ENCODE data around the gene ELP4. TPM values are rescaled to one million over a fixed set of nuclear protein-coding genes. Genes with fewer than 3 reads are reported as not detected.

The ELP4 gene
- total and polyA plus RNA-seq, 9 of the 15 experiments (the other 6 are each of a cell fraction or from before 2014, with no cell fraction given) = 24.1 to 60.3 (median 38.7) TPM

DNA sequence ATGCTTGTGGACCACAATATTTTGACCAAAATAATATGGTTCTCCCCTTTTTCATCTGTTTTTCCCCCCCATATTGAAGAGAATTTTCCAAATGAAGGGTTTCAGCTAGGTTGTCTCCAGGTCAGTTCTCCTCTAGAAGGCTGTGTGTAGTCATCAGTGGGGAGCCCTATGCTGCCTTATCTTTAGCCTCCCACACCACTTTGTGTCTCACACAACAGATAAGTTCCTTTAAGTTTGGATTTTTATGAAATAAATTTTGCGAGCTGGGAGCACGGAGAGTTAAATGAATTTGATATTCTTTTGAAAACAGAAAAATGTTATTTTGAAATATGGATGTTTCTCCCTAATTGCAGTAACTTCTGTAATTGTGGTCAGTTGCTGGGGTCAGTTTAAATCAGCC lies 272.7 kb downstream of the ELP4 start (continued):
- TF ChIP-seq POLR2A (conservative IDR thresholded peaks at IDR 0.05) (no peak), FOXK1 (CRISPR knock-in tag; IDR thresholded peaks at IDR 0.05; ENCODE audit: borderline replicate concordance) (no peak), TEAD4 (IDR thresholded peaks at IDR 0.05; ENCODE audit: low read length) (peak; percentile 63), TEAD4 (CRISPR knock-in tag; IDR thresholded peaks at IDR 0.05; ENCODE audit: borderline replicate concordance) (no peak), ZC3H4 (CRISPR knock-in tag; IDR thresholded peaks at IDR 0.05; ENCODE audit: borderline replicate concordance) (no peak), ZNF764 (CRISPR knock-in tag; IDR thresholded peaks at IDR 0.05; ENCODE audit: low read depth) (no peak), SREBF2 (CRISPR knock-in tag; IDR thresholded peaks at IDR 0.05) (no peak), SRF (CRISPR knock-in tag; IDR thresholded peaks at IDR 0.05) (no peak), ATF3 (IDR thresholded peaks at IDR 0.05) (0 out of 2 replicates have a peak, but pooled peaks have one; percentile 19), ATF3 (CRISPR knock-in tag; conservative IDR thresholded peaks at IDR 0.05) (no peak), TCF3 (CRISPR knock-in tag; IDR thresholded peaks at IDR 0.05) (peak; percentile 63; the same call in 1 of the 2 replicates), CBFA2T3 (IDR thresholded peaks at IDR 0.05) (peak; percentile 66), CHD1 (IDR thresholded peaks at IDR 0.05; ENCODE audit: low read length) (no peak), ZNF695 (CRISPR knock-in tag; IDR thresholded peaks at IDR 0.05) (no peak), NCOR1 (IDR thresholded peaks at IDR 0.05) (peak; percentile 33; the same call in 1 of the 2 replicates), LEF1 (IDR thresholded peaks at IDR 0.05) (0 out of 2 replicates have a peak, but pooled peaks have one; percentile 43), CBFA2T2 (conservative IDR thresholded peaks at IDR 0.05) (peak; percentile 42; the same call in 1 of the 2 replicates), EWSR1 (IDR thresholded peaks at IDR 0.05; ENCODE audit: borderline replicate concordance, low read depth, partially characterized antibody) (no peak), GABPB2 (CRISPR knock-in tag; conservative IDR thresholded peaks at IDR 0.05) (no peak), ZNF586 (CRISPR knock-in tag; conservative IDR thresholded peaks at IDR 0.05) (no peak), ZNF644 (tag; IDR thresholded peaks at IDR 0.05; ENCODE audit: low read depth) (no peak), HCFC1 (IDR thresholded peaks at IDR 0.05; ENCODE audit: low read depth, low read length) (no peak)
- TF ChIP-seq, protein P1, sequence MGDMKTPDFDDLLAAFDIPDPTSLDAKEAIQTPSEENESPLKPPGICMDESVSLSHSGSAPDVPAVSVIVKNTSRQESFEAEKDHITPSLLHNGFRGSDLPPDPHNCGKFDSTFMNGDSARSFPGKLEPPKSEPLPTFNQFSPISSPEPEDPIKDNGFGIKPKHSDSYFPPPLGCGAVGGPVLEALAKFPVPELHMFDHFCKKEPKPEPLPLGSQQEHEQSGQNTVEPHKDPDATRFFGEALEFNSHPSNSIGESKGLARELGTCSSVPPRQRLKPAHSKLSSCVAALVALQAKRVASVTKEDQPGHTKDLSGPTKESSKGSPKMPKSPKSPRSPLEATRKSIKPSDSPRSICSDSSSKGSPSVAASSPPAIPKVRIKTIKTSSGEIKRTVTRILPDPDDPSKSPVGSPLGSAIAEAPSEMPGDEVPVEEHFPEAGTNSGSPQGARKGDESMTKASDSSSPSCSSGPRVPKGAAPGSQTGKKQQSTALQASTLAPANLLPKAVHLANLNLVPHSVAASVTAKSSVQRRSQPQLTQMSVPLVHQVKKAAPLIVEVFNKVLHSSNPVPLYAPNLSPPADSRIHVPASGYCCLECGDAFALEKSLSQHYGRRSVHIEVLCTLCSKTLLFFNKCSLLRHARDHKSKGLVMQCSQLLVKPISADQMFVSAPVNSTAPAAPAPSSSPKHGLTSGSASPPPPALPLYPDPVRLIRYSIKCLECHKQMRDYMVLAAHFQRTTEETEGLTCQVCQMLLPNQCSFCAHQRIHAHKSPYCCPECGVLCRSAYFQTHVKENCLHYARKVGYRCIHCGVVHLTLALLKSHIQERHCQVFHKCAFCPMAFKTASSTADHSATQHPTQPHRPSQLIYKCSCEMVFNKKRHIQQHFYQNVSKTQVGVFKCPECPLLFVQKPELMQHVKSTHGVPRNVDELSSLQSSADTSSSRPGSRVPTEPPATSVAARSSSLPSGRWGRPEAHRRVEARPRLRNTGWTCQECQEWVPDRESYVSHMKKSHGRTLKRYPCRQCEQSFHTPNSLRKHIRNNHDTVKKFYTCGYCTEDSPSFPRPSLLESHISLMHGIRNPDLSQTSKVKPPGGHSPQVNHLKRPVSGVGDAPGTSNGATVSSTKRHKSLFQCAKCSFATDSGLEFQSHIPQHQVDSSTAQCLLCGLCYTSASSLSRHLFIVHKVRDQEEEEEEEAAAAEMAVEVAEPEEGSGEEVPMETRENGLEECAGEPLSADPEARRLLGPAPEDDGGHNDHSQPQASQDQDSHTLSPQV (IDR thresholded peaks at IDR 0.05) = no peak
- TF ChIP-seq, protein P2, sequence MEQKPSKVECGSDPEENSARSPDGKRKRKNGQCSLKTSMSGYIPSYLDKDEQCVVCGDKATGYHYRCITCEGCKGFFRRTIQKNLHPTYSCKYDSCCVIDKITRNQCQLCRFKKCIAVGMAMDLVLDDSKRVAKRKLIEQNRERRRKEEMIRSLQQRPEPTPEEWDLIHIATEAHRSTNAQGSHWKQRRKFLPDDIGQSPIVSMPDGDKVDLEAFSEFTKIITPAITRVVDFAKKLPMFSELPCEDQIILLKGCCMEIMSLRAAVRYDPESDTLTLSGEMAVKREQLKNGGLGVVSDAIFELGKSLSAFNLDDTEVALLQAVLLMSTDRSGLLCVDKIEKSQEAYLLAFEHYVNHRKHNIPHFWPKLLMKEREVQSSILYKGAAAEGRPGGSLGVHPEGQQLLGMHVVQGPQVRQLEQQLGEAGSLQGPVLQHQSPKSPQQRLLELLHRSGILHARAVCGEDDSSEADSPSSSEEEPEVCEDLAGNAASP (IDR thresholded peaks at IDR 0.05) = no peak

All from K562 (cell line).